NCI-H2081 (cell line): ENCODE measurements around the gene GAGE12J.
"Not testable (repeated sequence)": the region's sequence is repeated elsewhere in the genome, so short reads cannot be mapped to it uniquely, and the experiment has no call there.

Experiments
- DNase-seq, 2 experiments: peaks; one replicate each; lab custom pipeline; 2025; lab: John Stamatoyannopoulos, UW

Gene GAGE12J, protein sequence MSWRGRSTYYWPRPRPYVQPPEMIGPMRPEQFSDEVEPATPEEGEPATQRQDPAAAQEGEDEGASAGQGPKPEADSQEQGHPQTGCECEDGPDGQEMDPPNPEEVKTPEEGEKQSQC

DNA sequence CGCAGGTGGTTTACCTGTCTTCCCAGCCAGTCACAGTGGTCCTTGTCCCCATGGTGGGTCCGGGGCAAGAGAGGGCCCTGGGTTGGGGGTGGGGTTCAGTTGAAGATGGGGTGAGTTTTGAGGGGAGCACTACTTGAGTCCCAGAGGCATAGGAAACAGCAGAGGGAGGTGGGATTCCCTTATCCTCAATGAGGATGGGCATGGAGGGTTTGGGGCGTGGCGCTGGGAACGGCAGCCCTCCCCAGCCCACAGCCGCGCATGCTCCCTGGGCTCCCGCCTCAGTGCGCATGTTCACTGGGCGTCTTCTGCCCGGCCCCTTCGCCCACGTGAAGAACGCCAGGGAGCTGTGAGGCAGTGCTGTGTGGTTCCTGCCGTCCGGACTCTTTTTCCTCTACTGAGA is at the start of gene GAGE12J:
TSS of gene GAGE12J (plus strand) at position 301 of the 400 bp plus-strand sequence. CDS start 1,157 bp downstream, outside the sequence.
- not testable (repeated sequence) for DNase-seq

DNA sequence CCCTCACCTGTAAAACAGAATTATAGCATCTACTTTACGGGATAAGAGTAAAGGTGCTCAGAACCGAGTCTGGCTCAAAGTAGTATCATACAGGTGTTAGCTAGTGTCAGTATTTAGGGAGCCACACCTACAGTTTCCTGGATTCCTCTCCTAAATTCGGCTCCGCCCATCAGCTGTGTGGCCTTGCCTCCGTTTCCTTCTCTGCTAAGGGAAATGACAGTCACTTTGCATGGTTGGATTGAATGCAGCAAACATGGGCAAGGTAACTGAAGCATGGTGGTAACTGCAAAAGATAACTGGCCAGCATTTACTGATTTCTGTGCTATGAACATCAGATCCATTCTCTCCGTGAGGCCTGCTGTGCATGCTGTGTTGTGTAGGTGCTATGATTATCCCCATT is 49.4 kb upstream of the GAGE12J start:
- DNase-seq: no peak

DNA sequence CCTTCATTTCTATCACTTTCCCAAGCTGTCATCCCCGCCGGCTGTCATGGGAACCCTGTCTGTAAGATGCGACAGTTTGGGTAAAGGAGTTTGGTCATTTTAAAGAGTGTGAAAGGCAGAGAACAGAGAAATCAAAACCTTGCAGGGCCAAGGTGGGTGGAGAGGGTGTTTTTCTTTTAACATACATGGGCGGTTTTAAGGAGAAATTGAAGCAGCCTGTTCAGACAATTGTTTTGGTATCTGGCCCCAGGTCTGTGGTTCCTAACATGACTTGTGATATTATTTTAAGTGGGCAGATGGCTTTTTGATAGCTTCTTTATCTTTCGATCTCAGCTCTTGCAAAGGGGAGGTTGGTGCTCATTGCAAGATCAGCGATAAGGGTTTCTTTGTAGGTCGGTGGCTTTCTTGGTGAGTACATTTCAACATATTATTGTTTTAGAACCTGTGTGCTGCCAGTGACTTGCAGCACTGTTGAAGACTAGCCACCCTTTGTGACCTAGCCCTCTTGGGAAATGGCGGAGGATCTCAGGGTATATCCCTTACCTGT is 48.6 kb upstream of the GAGE12J start:
- DNase-seq: no peak

DNA sequence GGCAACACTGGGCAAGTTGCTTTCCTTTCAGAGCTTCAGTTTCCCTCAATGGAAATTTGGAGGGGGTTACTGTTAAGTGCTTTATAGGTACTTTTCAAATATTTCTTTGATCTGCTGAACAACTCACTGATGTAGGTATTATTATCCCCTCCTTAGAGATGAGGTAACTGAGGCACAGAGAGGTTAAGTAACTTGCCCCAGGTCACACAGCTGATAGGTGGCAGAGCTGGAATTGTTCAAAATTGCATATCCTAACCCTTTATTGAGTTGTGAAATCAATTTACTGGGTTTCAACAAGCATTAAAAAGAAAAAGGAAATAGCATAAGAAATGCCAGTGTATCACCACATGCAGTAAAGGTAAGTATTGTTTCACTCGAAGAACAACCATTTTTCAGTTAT is 45.6 kb upstream of the GAGE12J start:
- DNase-seq: no peak

DNA sequence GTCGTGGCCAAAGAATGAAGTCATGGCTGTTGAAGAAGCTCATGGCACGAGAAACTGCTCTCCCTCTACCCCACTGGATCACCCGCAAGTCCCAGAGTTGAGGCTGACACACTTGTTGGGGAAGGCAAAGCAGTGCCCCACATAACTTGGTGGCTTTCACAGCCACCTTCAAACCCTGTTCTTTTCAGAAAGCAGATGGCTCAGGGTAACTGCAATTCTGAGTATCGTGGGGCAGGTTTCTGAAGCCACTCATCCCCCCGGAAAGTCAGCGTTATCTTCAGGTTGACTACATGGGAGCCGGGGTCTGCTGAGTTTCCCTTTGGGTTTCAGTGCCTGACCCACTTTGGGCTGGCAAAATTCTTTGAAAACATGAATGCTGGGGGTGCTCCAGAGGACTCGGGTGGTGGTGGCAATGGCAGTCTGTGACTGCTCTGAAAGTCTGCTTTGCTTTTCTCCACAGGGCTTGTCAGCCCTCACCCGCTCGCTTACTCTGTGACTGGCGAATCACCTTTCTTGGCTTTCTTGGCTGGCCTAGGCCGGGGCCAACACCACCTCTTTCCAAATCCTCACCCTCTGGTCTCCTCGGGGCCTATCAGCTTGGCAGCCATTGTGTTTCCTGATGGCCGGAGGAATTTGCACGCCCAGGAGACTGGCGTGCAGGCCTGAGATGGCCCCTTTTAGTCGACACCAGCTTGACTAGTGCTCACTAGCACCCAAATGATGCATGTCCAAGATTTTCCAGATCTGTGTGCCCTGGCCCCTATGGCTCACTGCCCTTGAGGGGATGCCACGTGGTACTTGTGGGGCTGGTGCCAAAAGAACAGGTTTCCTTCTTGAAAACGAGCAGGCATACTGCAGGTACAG is 44.9 kb upstream of the GAGE12J start:
- no peak for DNase-seq

DNA sequence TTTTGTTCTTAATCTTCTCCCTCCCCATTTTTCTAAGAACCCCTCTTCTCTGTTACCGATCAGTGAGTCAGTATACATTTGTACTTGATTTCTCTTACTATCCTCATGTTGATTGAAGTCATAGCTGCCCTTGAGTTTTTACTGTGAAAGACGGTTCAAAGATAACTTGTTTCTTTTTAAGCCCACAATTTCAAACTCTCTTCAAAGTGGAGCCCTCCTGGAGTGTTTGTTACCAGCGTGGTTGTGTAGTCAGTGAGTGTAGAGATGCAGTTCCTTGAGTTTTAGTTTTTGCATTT is 44.4 kb upstream of the GAGE12J start:
- DNase-seq: no peak

DNA sequence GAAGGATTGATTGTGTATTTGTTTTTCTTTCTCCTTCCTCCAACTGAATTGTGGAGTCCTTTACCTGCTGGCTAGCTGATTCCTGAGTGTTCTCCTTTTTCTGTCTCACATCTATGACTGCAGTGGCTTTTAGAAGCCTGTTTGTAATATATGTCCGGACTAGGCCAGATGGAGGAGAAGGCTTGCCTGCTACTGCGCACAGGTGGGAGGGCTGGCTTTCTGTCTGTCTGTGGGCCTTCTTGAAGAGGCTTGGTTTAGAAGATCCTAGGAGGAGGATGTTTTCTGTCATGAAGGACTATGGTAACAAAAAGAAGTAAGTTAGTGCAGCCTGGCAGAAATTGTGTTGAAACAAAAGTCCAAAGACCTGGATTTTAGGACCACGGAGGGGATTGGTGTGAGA is 43.8 kb upstream of the GAGE12J start:
- DNase-seq: no peak

DNA sequence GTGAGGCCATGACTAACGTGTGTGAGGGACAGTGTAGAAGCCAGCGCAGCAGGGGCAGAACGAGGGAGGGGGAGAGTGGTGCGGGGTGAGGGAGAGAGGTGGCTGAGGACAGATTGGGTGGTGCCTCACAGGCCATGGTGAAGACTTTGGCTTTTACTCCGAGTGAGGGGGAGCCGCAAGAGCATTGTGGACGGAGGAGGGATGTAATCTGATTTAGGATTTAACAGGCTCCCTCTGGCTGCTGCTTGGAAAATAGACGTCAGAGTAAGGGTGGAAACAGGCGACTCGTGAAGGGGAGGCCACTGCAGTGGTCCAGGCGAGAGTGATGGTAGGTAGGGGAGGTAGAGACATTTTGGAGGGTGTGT is 39.2 kb upstream of the GAGE12J start:
- DNase-seq: no peak

DNA sequence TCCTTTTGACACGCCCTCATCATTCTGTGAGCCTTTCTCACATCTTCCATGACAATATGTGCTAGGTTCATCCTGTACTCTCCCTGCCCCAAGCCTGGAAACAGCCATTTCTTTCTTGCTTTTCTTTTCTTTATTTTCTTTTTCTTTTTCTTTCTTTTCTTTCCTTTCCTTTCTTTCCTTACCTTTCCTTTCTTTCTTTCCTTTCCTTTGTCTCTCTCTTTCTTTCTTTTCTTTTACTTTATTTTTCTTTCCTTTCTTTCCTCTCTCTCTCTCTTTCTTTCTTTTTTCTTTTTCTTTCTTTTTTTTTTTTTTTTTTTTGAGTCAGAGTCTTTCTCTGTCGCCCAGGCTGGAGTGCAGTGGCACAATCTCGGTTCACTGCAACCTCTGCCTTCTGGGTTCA is 37.6 kb upstream of the GAGE12J start:
- no peak for DNase-seq

DNA sequence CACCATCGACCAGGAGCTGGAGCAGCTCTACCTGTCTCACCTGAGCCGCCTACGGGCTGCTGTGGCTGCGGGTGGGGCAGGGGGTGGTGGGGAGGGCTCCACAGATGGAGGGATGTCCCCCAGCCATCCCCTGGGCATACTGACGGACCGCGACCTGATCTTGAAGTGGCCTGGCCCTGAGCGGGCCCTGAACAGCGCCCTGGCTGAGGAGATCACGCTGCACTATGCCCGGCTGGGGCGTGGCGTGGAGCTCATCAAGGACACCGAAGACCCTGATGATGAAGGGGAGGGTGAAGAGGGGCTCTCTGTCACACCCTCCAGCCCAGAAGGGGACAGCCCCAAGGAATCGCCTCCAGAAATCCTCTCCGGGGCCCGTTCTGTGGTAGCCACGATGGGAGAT is 35.7 kb upstream of the GAGE12J start:
- DNase-seq: no peak

DNA sequence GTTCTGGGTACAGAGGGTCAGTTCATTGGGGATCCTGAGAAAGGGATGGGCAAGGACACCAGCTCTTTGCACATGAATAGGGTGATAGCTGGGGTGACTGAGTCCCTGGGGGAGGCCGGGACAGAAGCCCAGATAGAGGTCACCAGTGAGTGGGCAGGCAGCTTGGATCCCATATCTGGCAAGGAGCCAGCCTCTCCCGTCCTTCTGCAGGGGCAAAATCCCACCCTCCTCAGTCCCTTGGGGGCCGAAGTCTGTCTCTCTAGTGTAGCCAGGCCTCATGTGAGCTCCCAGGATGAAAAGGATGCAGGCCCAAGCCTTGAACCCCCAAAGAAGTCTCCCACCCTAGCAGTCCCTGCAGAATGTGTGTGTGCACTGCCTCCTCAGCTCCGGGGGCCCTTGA is 35.3 kb upstream of the GAGE12J start:
- no peak for DNase-seq

DNA sequence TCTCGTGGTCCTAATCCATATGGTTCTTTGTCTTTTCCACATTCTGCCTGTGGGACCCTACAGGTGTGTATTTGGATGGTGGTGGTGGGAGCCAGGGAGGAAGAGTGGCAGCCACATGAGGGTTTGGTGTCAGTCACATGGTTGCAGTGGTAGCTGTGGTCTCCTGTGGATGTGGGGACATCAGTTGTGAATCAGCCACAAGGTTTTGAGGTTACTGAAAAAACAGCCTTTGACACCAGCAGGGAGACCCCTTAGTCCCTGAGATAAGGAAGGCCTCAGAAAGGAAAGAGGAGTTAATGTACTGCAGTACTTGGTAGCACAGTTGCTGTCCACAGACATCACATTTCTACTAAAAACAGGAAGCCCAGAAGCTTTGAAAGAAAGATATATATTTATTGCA is 34.2 kb upstream of the GAGE12J start:
- no peak for DNase-seq

DNA sequence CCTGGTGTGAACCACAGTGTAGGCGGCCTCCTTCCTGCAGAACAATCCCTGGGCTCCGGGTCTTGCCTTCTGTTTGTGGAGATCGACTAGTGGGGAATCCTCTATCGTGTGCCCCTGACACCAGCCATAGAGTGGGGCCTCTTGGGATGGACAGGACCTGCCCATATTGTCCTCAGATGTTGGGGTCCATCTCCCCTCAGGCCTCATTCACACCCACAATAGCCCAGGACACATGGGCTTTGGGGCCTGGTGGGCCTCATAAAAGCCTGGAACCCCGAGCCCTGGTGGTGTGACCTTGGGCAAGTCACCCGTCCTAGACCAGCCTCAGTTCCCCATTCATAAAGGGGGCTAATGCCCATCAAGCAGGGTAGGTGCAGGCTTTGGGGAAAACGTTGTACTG is 31.6 kb upstream of the GAGE12J start:
- DNase-seq: no peak

DNA sequence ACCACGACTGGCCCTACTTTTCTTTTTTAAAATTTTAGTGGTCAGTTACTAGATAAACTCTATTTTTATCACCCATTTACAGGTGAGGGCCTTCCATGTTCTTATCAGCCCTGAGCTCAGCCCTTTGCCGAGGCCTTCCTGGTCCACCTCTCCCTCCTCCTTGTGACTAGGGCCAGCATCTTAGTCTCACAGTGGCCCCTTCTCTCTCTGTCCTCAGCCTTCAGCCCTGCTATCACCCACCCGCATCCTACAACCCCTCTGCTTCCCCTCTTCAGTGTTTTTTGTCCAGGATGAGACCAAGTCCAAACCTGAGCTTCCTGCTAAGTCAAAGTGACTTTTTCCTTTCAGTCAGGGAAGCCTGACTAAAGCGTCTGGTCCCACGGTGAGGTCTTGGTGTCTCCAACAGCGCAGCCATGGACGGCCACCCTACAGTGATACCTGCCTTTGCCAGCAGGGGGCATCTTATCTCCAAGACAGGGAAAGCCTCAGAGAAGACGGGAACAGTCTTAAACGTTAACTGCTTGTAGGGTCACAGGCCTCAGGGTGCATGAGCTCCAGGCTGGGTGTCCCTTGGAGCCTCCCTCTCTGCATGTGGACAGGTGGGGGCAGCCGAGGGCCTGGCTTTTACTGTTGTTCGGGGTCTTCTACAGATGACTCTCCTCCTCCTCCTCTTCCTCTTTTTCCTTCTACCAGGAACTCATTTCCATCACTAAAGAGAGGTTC is 30.1 kb upstream of the GAGE12J start:
- DNase-seq: peak; percentile 12 to 16

DNA sequence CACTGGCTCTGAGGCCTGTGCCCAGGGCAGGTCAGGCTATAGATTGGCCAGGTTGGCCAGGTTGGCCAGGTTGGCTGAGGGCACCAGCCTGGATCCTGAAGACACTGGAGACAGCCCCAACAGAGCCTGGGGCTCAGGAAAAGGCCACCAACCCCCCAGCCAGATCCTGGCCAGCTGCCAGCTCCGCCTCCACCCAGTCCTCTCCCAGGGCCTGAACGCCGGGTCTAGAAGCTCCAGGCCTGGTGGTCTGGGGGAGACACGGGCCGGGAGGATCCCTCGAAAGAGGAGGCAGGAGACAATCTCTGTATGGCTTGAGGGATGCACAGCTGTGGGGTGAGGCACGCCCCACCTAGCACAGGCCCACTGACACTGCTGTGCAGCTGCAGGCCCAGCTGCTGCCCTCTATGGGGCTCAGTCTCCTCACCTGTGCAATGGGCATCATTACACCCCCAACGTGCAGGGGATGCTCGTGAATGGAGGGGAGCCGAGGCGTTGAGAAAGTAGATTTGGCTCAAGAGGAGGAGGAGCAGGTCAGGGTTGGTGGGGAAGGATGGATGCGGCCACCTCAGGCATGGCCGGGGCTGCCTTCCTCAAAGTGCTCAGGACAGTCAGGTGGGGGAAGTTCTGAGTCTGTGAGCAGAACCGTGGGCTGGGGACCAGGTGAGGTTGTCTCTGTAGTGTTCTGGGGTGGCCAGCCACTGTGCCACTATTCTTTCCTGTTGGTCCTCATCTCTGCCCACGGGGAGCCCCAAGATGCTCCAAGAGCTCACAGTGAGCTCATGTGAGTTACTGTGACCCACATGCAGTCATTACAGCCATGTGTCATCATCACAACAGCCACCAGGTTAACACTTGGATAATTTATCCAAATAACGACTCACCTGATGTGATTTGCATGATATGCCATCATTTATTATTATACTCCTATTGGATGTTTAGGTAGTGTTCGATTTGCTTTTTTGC is 29.2 kb upstream of the GAGE12J start:
- no peak for DNase-seq

DNA sequence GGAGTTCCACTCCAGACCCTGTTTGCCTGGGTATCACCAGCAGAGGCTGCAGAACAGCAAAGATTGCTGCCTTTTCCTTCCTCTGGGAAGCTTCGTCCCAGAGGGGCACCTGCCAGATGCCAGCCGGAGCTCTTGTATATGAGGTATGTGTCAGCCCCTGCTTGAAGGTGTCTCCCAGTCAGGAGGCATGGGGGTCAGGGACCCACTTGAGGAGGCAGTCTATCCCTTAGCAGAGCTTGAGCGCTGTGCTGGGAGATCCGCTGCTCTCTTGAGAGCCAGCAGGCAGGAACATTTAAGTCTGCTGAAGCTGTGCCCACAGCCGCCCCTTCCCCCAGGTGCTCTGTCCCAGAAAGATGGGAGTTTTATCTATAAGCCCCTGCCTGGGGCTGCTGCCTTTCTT is 22.5 kb upstream of the GAGE12J start:
- not testable (repeated sequence) for DNase-seq

DNA sequence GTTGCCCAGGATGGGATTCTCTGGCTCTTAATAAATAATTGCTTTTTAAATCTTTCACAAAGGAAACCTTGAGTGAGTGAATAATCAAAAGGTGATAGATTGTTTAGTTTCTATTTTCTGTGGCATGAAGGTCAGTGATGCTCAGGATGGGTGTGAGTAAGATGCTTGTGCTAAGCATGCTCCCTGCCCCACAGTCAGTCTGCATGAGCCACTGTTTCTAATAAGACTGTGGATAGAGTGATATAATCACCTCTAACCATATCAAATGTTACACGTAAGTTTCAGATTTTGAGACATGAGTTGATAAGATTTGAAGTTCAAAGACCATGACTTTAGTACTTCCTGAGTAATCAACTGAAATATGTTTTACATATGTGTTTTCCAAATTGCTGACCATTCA is 21.1 kb upstream of the GAGE12J start:
- DNase-seq: no peak

DNA sequence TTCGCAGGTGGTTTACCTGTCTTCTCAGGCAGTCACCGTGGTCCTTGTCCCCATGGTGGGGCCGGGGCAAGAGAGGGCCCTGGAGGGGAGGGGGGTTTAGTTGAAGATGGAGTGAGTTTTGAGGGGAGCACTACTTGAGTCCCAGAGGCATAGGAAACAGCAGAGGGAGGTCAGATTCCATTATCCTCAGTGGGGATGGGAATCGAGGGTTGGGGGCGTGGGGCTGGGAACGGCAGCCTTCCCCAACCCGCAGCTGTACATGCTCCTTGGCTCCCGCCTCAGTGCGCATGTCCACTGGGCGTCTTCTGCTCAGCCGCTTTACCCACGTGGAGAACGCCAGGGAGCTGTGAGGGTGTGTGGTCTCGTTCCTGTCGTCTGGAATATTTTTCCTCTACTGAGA is 18.5 kb upstream of the GAGE12J start, which contains the start of gene GAGE10:
TSS of gene GAGE10 (plus strand) at position 301 of the 400 bp plus-strand sequence. CDS start 1,214 bp downstream, outside the sequence.
- DNase-seq: no peak

DNA sequence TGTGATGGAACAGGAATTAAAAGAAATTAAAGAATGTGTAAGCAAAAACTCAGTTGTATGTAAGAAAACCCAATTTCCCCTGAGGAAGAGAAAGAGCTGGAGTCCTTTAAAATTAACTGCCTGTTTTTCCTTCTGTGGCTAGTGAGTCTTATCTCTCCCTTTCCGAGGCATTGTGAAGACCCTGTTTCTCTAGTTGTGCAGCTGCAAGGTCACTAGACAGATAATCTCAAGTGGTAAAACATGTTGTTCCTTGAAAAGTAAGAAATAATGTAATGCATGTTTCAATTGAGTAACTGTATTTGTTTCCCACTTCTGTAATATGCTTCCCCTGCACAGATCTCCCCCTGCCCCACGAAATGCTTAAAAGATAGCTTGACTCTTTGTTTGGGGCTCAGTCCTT is 14.1 kb upstream of the GAGE12J start:
- DNase-seq: not testable (repeated sequence)

DNA sequence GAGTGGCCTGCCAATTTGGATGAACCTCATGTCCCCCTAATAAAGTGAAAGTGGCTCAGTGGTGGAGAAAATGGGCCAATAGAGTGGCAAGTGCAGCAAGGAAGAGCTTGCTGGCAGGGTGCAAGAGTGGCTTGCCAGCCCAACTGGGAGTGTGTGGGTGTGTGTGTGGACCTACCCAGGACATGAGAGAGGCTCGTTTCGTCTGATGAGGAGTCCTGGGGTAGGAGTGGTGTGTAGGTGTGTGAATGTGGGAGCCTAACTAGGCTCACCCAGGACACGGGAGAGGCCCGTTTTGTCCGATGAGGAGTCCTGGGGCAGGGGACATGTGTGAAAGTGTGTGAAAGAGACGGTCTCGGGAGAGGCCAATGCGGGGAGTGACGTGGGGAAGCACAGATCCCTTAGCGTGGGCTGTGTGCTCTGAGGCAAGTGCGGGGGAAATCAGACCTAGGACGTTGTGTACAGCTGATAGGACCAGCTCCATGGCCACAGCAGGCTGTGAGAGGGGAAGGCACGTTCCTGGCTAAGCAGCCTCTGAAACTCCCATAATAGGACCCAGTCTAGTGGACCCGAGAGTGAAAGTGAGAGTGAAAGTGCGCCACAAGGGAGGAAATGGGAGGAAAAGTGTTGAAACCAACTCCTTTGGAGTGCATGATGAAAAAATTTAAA is 13.1 kb upstream of the GAGE12J start:
- DNase-seq: no peak

DNA sequence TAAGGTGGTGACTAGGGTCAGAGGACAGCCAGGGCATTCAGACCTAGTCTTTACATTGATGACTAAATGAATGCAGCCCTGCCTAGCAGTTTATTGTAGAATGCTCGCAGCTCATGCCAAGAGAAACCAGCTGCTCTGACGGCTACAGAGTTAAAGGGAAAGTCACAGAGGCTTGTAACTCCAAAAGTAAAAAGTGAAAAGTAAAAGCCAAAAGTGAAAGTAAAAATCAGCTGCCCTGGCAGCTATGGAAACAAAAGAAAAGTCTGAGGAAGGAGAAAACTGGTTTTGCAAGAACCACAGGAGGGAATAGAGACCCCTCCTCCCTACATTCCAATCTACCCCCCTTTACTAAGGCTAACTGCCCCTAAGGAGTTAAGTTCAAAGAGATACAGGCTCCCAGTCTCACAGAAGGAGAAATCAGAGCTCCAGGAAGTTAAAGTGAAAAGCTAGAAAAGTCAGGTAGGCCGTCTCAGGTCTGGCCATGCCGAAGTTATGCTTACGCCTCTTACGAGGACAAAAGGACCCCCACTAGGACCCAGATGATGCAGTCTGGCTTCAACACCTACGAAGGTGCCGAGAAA is 12.3 kb upstream of the GAGE12J start:
- DNase-seq: no peak
